Stomach (tissue), 9 donors: Measurements from ENCODE around the gene KBTBD4. TPM values are rescaled to one million over a fixed set of nuclear protein-coding genes. Genes with fewer than 3 reads are reported as not detected.
"Not testable (repeated sequence)": the region's sequence is repeated elsewhere in the genome, so short reads cannot be mapped to it uniquely, and the experiment has no call there.

ENCODE experiments used
- DNase-seq, 2 donors: peaks; one replicate each; pipeline versions ENCODE4 v3.0.0 to v3.0.0-alpha.2; 2013 to 2019
- H3K27ac ChIP-seq, 5 donors: fragments of 200-600 bp in 4 of 5; sonication (generic) in 4 of 5; one replicate each; pipeline ENCODE4 v1.5.1; 2013 to 2019; ENCODE audit warnings: mild to moderate bottlenecking in 1 of 5, moderate library complexity in 1 of 5
- H3K27me3 ChIP-seq, 3 donors: fragments of 200-600 bp; sonication (generic); one replicate each; pipeline ENCODE4 v1.5.1; 2017 to 2019; ENCODE audit warnings: mixed run types in 1 of 3
- H3K36me3 ChIP-seq, 4 donors: fragments of 200-600 bp; sonication (generic); 1 replicate in 3 of 4; 2 replicates in 1 of 4; pipeline ENCODE4 v1.5.1; 2016 to 2019
- H3K4me1 ChIP-seq, 4 donors: fragments of 200-600 bp; sonication (generic); one replicate each; pipeline ENCODE4 v1.5.1; 2016 to 2019
- H3K4me3 ChIP-seq, 4 donors: fragments of 200-600 bp; sonication (generic) in 3 of 4; one replicate each; pipeline ENCODE4 v1.5.1; 2016 to 2019; ENCODE audit warnings: mild to moderate bottlenecking in 1 of 4
- H3K9me3 ChIP-seq, 4 donors: fragments of 200-600 bp; sonication (generic); one replicate each; pipeline ENCODE4 v1.5.1; 2016 to 2019
- CTCF ChIP-seq, 7 experiments: fragments of 450-650 bp in 4 of 7; fragments of 200-600 bp in 3 of 7; sonication (generic) in 3 of 7; IDR thresholded peaks; one replicate each; pipeline ENCODE4 v1.5.1; 2016 to 2019; ENCODE audit warnings: antibody characterized with exemption in 7 of 7, control low read depth in 2 of 7, mild to moderate bottlenecking in 1 of 7
- EP300 ChIP-seq: sonication (generic); formaldehyde crosslinking; IDR thresholded peaks from one replicate; pipeline ENCODE4 v1.6.1; 2017; ENCODE audit warnings: antibody characterized with exemption
- POLR2A ChIP-seq, 4 donors: fragments of 450-650 bp; IDR thresholded peaks; one replicate each; pipeline ENCODE4 v1.6.1; 2016; ENCODE audit warnings: antibody characterized with exemption in 4 of 4, control low read depth in 2 of 4, mild to moderate bottlenecking in 1 of 4, moderate library complexity in 1 of 4
- POLR2AphosphoS5 ChIP-seq, 3 donors: sonication (generic); formaldehyde crosslinking; IDR thresholded peaks; one replicate each; pipeline ENCODE4 v1.6.1; 2016; ENCODE audit warnings: antibody characterized with exemption in 3 of 3
- WGBS, 5 donors: extraction: QIAGEN DNeasy Blood & Tissue Kit in 3 of 5; methylation state at CpG; one replicate each; pipeline versions ENCODE4 v1.1.5 to v1.1.7; 2013 to 2018; 5-methylcytosine and 5-hydroxymethylcytosine counted together
- intact Hi-C: fragments of 100-400 bp; cut with DNase I; formaldehyde crosslinking; loops from one replicate; pipeline ENCODE4 v1.15.1; 2023; ENCODE audit warnings: low total_unique reads
- polyA plus RNA-seq, 3 donors: library from polyadenylated mRNA; stranded (reverse); fragments of 200-250 nt; gene quantifications; one replicate each; pipeline ENCODE4 v1.2.3, GENCODE V29; 2013
- total RNA-seq, 5 donors: library from RNA; depleted of rRNA; stranded (reverse); fragments of >200 nt; gene quantifications; one replicate each; pipeline versions ENCODE4 v1.1.0 to v1.2.3, GENCODE V29; 2014 to 2016
- donor health status: healthy with polysubstance abuse.
- donor health status: Bipolar disorder and iron deficiency.
- donor health status: healthy.

The KBTBD4 gene
- total and polyA plus RNA-seq, 8 donors, result 2.7 to 19.8 (median 11.5) TPM

GRCh38 chr11:47552056-47552565 lies 26.7 kb downstream of the KBTBD4 start:
- H3K9me3 ChIP-seq, result no peaks in the 10 kb centered on the region
- no peak for TF ChIP-seq POLR2A (IDR thresholded peaks at IDR 0.05)
- no peak for TF ChIP-seq EP300
- TF ChIP-seq CTCF (IDR thresholded peaks at IDR 0.05), result no peak
- TF ChIP-seq POLR2AphosphoS5 (IDR thresholded peaks at IDR 0.05), result no peak
- peak overlapping the region; percentile 84 to 99 (median 92) for H3K4me3 ChIP-seq
- 1 to 2% (median 1%) methylated on average over 19 to 22 of the region's 22 CpGs for WGBS, 5 donors
- peaks cover 0 to 4% (median 0%) of the 10 kb centered on the region in 4 donors for H3K36me3 ChIP-seq
- peaks cover 22 to 59% (median 48%) of the 10 kb centered on the region in 4 donors for H3K4me1 ChIP-seq
- H3K27me3 ChIP-seq, result no peaks in the 10 kb centered on the region
- peak overlapping the region; percentile 87 to 97 (median 93) for H3K27ac ChIP-seq
- peak in 1 of 2 donors; percentile 67 for DNase-seq
- intact Hi-C loops, result no loop called here

DNA sequence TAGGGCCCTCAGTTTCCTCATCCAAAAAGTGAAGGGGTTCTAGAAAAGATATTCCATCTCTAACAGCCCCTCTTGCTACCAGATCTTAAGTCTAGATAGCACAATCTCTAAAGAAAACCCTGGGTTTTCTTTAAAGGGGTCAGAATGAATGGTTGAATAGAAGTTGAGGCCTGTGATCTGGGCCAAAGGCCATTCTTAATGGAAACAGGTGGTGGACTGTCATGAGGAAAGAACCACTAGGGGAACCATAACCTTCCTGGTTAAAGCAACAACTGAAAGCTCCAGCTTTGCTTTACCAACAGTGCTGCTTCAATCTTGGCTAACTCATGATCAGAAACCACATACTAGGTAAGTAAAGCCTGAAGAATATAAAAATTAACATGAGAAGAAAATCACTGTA lies 27.7 kb downstream of the KBTBD4 start:
- peaks cover 24 to 68% (median 52%) of the 10 kb centered on the region in 4 donors for H3K4me1 ChIP-seq
- DNase-seq, result peak in 1 of 2 donors; percentile 51
- H3K27me3 ChIP-seq, result no peaks in the 10 kb centered on the region
- H3K9me3 ChIP-seq, result no peaks in the 10 kb centered on the region
- H3K27ac ChIP-seq, result peak overlapping the region in 3 of 5 donors; percentile 92 to 97 (median 93)
- H3K4me3 ChIP-seq, result peak overlapping the region in 2 of 4 donors; percentile 99
- intact Hi-C loops, result no loop called here
- H3K36me3 ChIP-seq, result peaks cover 0 to 4% (median 0%) of the 10 kb centered on the region in 4 donors
- no peak for TF ChIP-seq EP300
- no peak for TF ChIP-seq POLR2AphosphoS5 (IDR thresholded peaks at IDR 0.05)
- TF ChIP-seq POLR2A (IDR thresholded peaks at IDR 0.05), result no peak
- TF ChIP-seq CTCF (IDR thresholded peaks at IDR 0.05), result no peak

- no peak for DNase-seq
- H3K9me3 ChIP-seq, result no peaks in the 10 kb centered on the region
- no peaks in the 10 kb centered on the region for H3K27me3 ChIP-seq
- peak overlapping the region in 2 of 4 donors; percentile 99 for H3K4me3 ChIP-seq
- intact Hi-C loops, result no loop called here
- WGBS, 5 donors, result 76 to 87% (median 85%) methylated on average over 10 of the region's 10 CpGs
- no peak for TF ChIP-seq EP300
- TF ChIP-seq CTCF (IDR thresholded peaks at IDR 0.05), result no peak
- TF ChIP-seq POLR2AphosphoS5 (IDR thresholded peaks at IDR 0.05), result no peak
- H3K36me3 ChIP-seq, result peaks cover 0 to 4% (median 0%) of the 10 kb centered on the region in 4 donors
- H3K27ac ChIP-seq, result peak overlapping the region in 2 of 5 donors; percentile 93 to 97
- peaks cover 24 to 70% (median 55%) of the 10 kb centered on the region in 4 donors for H3K4me1 ChIP-seq
These were observed 28.3 kb downstream of the KBTBD4 start for GRCh38 chr11:47550288-47551047.

DNA sequence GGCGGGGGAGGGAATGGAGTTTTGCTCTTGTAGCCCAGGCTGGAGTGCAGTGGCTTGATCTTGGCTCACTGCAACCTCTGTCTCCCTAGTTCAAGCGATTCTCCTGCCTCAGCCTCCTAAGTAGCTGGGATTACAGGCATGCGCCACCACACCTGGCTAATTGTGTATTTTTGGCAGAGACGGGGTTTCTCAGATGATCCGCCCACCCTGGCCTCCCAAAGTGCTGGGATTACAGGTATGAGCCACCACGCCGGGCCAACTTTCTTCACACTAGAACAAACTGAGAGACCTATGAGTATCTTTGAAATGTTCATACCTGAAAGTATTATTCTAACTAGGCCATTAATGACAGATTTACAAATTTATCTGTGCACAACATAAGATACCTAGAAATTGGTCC lies 32.5 kb downstream of the KBTBD4 start:
- H3K4me1 ChIP-seq, result peaks cover 16 to 90% (median 68%) of the 10 kb centered on the region in 4 donors
- H3K27me3 ChIP-seq, H3K27ac ChIP-seq, H3K9me3 ChIP-seq, H3K36me3 ChIP-seq, intact Hi-C loops, DNase-seq, H3K4me3 ChIP-seq: not testable (repeated sequence)
- 81 to 98% (median 96%) methylated on average over 7 of the region's 7 CpGs for WGBS, 5 donors

DNA sequence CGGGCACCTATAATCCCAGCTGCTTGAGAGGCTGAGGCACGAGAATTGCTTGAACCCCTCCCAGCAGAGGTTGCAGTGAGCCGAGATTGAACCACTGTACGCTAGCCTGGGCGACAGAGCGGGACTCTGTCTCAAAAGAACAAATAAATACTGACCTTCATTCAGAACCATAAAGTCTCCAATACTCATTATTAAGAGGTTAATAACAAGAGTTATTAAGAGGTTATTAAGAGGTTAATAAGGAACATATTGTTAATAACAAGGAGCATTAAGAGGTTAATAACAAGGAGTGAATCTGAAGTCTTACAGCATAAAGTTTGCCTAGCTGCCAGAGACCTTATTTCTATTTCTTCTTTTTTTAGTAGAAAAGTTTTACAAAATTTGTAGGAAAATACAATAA lies 33.5 kb downstream of the KBTBD4 start:
- 93 to 97% (median 96%) methylated on average over 6 of the region's 6 CpGs for WGBS, 5 donors

More for the DNA sequence above, 33.5 kb downstream of the KBTBD4 start:
- Histone ChIP-seq H3K4me3 (no peak overlapping the region), H3K4me1 (peaks cover 21 to 90% (median 68%) of the 10 kb centered on the region in 4 donors), H3K27ac (no peak overlapping the region), H3K27me3 (no peaks in the 10 kb centered on the region), H3K9me3 (no peaks in the 10 kb centered on the region), H3K36me3 (peaks cover 0 to 4% (median 1%) of the 10 kb centered on the region in 4 donors)
- no peak for TF ChIP-seq POLR2AphosphoS5 (IDR thresholded peaks at IDR 0.05)
- no peak for TF ChIP-seq EP300
- no peak for TF ChIP-seq CTCF (IDR thresholded peaks at IDR 0.05)
- TF ChIP-seq POLR2A (IDR thresholded peaks at IDR 0.05), result no peak
- intact Hi-C loops, result no loop called here
- no peak for DNase-seq
